Frontal cortex (tissue), 4 donors: ENCODE measurements around the gene RPLP2. TPM values are rescaled to one million over a fixed set of nuclear protein-coding genes. Genes with fewer than 3 reads are reported as not detected.

Experiments
- DNase-seq, 2 donors: peaks; one replicate each; pipeline ENCODE4 v3.0.0; 2012; ENCODE audit warnings: low spot score in 2 of 2
- FAIRE-seq: peaks from 2 replicates; lab custom pipeline; 2012; peaks lifted over from hg19 to GRCh38; lab: Jason Lieb, UNC
- small RNA-seq: library from RNA; depleted of rRNA; stranded (forward); fragments of <200 nt; gene quantifications from one replicate; pipeline ENCODE3, GENCODE V24; 2014
- total RNA-seq: library from RNA; depleted of rRNA; stranded (reverse); fragments of >200 nt; gene quantifications from one replicate; pipeline ENCODE4 v1.2.3, GENCODE V29; 2014
- donor health status: control.
- donor health status: control.
- donor health status: control.

RPLP2 gene
- total RNA-seq, 1 donor from 2014 or later = 210 TPM

- FAIRE-seq = no peak
- DNase-seq = no peak
These were observed 48.4 kb downstream of the RPLP2 start for GRCh38 chr11:858053-858761.

GRCh38 chr11:858762-859339, 49.1 kb downstream of the RPLP2 start:
- FAIRE-seq (no peak), DNase-seq (no peak)

- DNase-seq = peak; percentile 78 to 92
- FAIRE-seq = no peak
These were observed 49.8 kb downstream of the RPLP2 start for GRCh38 chr11:859394-860131.

- DNase-seq = no peak
- no peak for FAIRE-seq
These were observed 50.7 kb downstream of the RPLP2 start for GRCh38 chr11:860234-861104.

DNA sequence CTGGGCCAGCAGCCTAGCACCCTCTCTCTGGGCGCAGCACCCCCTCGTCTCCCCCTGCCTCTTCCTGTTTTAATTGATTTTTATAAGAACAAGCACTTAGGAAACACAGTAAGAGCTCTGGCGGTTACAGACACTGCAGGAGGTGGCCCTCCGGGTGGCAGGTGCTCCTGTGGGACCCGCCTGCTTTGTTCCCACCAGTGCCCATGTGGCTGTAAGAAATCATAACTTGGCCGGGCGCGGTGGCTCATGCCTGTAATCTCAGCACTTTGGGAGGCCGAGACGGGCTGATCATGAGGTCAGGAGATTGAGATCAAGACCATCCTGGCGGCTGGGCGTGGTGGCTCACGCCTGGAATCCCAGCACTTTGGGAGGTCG, 51.3 kb downstream of the RPLP2 start:
- FAIRE-seq (no peak), DNase-seq (no peak)

GRCh38 chr11:862081-862661, 52.4 kb downstream of the RPLP2 start:
- no peak for FAIRE-seq
- DNase-seq = no peak

Small RNAs within 50 kb of the gene (small RNA-seq; reads per million reads assigned to genes)
- not detected for gene SNORA52

Other genes with a start within 250 kb of the RPLP2 start
- gene LMNTD2, start 249.2 kb upstream of the RPLP2 start, total RNA-seq = not detected
- 2.0 TPM for gene RASSF7, start 249.0 kb upstream of the RPLP2 start, total RNA-seq
- gene PHRF1, start 233.5 kb upstream of the RPLP2 start, total RNA-seq = 30.6 TPM
- 0.82 TPM for gene IRF7, start 194.0 kb upstream of the RPLP2 start, total RNA-seq
- gene CDHR5, start 185.0 kb upstream of the RPLP2 start, total RNA-seq = not detected
- gene SCT, start 182.8 kb upstream of the RPLP2 start, total RNA-seq = not detected
- gene DRD4, start 172.7 kb upstream of the RPLP2 start, total RNA-seq = not detected
- 60.3 TPM for gene DEAF1, start 114.7 kb upstream of the RPLP2 start, total RNA-seq
- 11.8 TPM for gene TMEM80, start 114.2 kb upstream of the RPLP2 start, total RNA-seq
- 0.41 TPM for gene EPS8L2, start 103.7 kb upstream of the RPLP2 start, total RNA-seq
- 77.9 TPM for gene TALDO1, start 62.5 kb upstream of the RPLP2 start, total RNA-seq
- gene GATD1, start 32.5 kb upstream of the RPLP2 start, total RNA-seq = 21.2 TPM
- 7.3 TPM for gene CEND1, start 19.9 kb upstream of the RPLP2 start, total RNA-seq
- gene SLC25A22, start 11.7 kb upstream of the RPLP2 start, total RNA-seq = 14.7 TPM
- 5.7 TPM for gene PIDD1, start 4.7 kb upstream of the RPLP2 start, total RNA-seq
- 5.3 TPM for gene PNPLA2, start 8.9 kb downstream of the RPLP2 start, total RNA-seq
- gene CRACR2B, start 18.0 kb downstream of the RPLP2 start, total RNA-seq = 0.82 TPM
- 34.6 TPM for gene CD151, start 23.0 kb downstream of the RPLP2 start, total RNA-seq
- 17.5 TPM for gene POLR2L, start 32.6 kb downstream of the RPLP2 start, total RNA-seq
- gene TSPAN4, start 32.9 kb downstream of the RPLP2 start, total RNA-seq = 14.3 TPM
- 17.5 TPM for gene CHID1, start 100.8 kb downstream of the RPLP2 start, total RNA-seq
- 34.6 TPM for gene AP2A2, start 115.9 kb downstream of the RPLP2 start, total RNA-seq
- not detected for gene MUC6, start 226.8 kb downstream of the RPLP2 start, total RNA-seq